Measurements from ENCODE around the gene SHC2. TPM values are rescaled to one million over a fixed set of nuclear protein-coding genes. Genes with fewer than 3 reads are reported as not detected.

SHC2 gene
- polyA plus RNA-seq, 1 donor (not counting 4 experiments of a cell fraction or from before 2014, with no cell fraction given) = 2.5 TPM

- H3K4me1 ChIP-seq (ENCODE audit: control insufficient read depth, extremely low read depth, insufficient read depth, low read length) = no peaks in the 10 kb centered on the region
- H4K20me1 ChIP-seq (ENCODE audit: control insufficient read depth, extremely low read depth, insufficient read depth, low read length) = no peaks in the 10 kb centered on the region
- peaks cover 7% of the 10 kb centered on the region for H3K9me3 ChIP-seq (ENCODE audit: control insufficient read depth, low read depth, low read length)
- H3K36me3 ChIP-seq (ENCODE audit: control insufficient read depth in 2 of 2, extremely low read depth in 1 of 2, insufficient read depth in 2 of 2, low read length in 2 of 2) = no peaks in the 10 kb centered on the region
- no peak overlapping the region for H3K9ac ChIP-seq (ENCODE audit: control insufficient read depth, extremely low read depth, insufficient read depth, low read length)
- no peak overlapping the region for H3K4me3 ChIP-seq (ENCODE audit: control insufficient read depth in 2 of 3, extremely low read depth in 1 of 3, insufficient read depth in 2 of 3, low read depth in 1 of 3, low read length in 3 of 3)
- FAIRE-seq = no peak
- no peak overlapping the region for H2AFZ ChIP-seq (ENCODE audit: control insufficient read depth, low read length)
- DNase-seq (ENCODE audit: low read depth, low spot score) = no peak
- no peaks in the 10 kb centered on the region for H3K27me3 ChIP-seq (ENCODE audit: control insufficient read depth, extremely low read depth, insufficient read depth, low read length)
- TF ChIP-seq EZH2 (IDR thresholded peaks at IDR 0.05; ENCODE audit: low read length) (no peak), CTCF (optimal IDR thresholded peaks at IDR 0.05 in 1 of 3, IDR thresholded peaks at IDR 0.05 in 1 of 3, conservative IDR thresholded peaks at IDR 0.05 in 1 of 3; ENCODE audit: extremely low read depth in 1 of 3, insufficient read depth in 2 of 3, low read length in 3 of 3) (no peak)
- dilution Hi-C loops (cut with MboI; ENCODE audit: extremely low pct_ligation_motif_present, low sequenced_read_pairs) = no loop called here
- H3K79me2 ChIP-seq (ENCODE audit: control insufficient read depth, insufficient read depth, low read length) = no peaks in the 10 kb centered on the region
- H3K4me2 ChIP-seq (ENCODE audit: control insufficient read depth, extremely low read depth, insufficient read depth, low read depth, low read length) = no peak overlapping the region
- no peaks in the 10 kb centered on the region for H3K9me1 ChIP-seq (ENCODE audit: control insufficient read depth, extremely low read depth, insufficient read depth, low read length)
- H3K27ac ChIP-seq (ENCODE audit: control insufficient read depth, insufficient read depth, low read length) = no peak overlapping the region
Measured at GRCh38 chr19:441213-441836, 19.5 kb downstream of the SHC2 start.

- no peak for DNase-seq (ENCODE audit: low read depth, low spot score)
- Histone ChIP-seq H3K36me3 (ENCODE audit: control insufficient read depth in 2 of 2, extremely low read depth in 1 of 2, insufficient read depth in 2 of 2, low read length in 2 of 2) (no peaks in the 10 kb centered on the region), H3K27me3 (ENCODE audit: control insufficient read depth, extremely low read depth, insufficient read depth, low read length) (no peaks in the 10 kb centered on the region), H3K79me2 (ENCODE audit: control insufficient read depth, insufficient read depth, low read length) (no peaks in the 10 kb centered on the region), H3K9me3 (ENCODE audit: control insufficient read depth, low read depth, low read length) (peaks cover 7% of the 10 kb centered on the region), H2AFZ (ENCODE audit: control insufficient read depth, low read length) (no peak overlapping the region), H3K9me1 (ENCODE audit: control insufficient read depth, extremely low read depth, insufficient read depth, low read length) (no peaks in the 10 kb centered on the region), H4K20me1 (ENCODE audit: control insufficient read depth, extremely low read depth, insufficient read depth, low read length) (no peaks in the 10 kb centered on the region), H3K4me1 (ENCODE audit: control insufficient read depth, extremely low read depth, insufficient read depth, low read length) (no peaks in the 10 kb centered on the region), H3K27ac (ENCODE audit: control insufficient read depth, insufficient read depth, low read length) (no peak overlapping the region), H3K9ac (ENCODE audit: control insufficient read depth, extremely low read depth, insufficient read depth, low read length) (no peak overlapping the region), H3K4me3 (ENCODE audit: control insufficient read depth in 2 of 3, extremely low read depth in 1 of 3, insufficient read depth in 2 of 3, low read depth in 1 of 3, low read length in 3 of 3) (no peak overlapping the region), H3K4me2 (ENCODE audit: control insufficient read depth, extremely low read depth, insufficient read depth, low read depth, low read length) (no peak overlapping the region)
- no peak for TF ChIP-seq CTCF (optimal IDR thresholded peaks at IDR 0.05 in 1 of 3, IDR thresholded peaks at IDR 0.05 in 1 of 3, conservative IDR thresholded peaks at IDR 0.05 in 1 of 3; ENCODE audit: extremely low read depth in 1 of 3, insufficient read depth in 2 of 3, low read length in 3 of 3)
- TF ChIP-seq EZH2 (IDR thresholded peaks at IDR 0.05; ENCODE audit: low read length) = no peak
- FAIRE-seq = no peak
- dilution Hi-C loops (cut with MboI; ENCODE audit: extremely low pct_ligation_motif_present, low sequenced_read_pairs) = no loop called here
Measured at GRCh38 chr19:440391-441212, 20.2 kb downstream of the SHC2 start.
